Inflammatory macrophage (primary cell): Measurements from ENCODE around the gene ZNF763.
"Not testable (repeated sequence)": the region's sequence is repeated elsewhere in the genome, so short reads cannot be mapped to it uniquely, and the experiment has no call there.

Experiments
- DNase-seq, 2 donors: peaks; one replicate each; pipeline ENCODE4 v3.0.0-alpha.2; 2020 to 2022

The ZNF763 gene

GRCh38 chr19:11973019-11973810 is 8.4 kb downstream of the ZNF763 start:
- no peak for DNase-seq

GRCh38 chr19:11978492-11979100 is 13.8 kb downstream of the ZNF763 start:
- DNase-seq: no peak

- no peak for DNase-seq
These were observed 14.7 kb downstream of the ZNF763 start for GRCh38 chr19:11979527-11979926.

GRCh38 chr19:11982526-11982925 is 17.7 kb downstream of the ZNF763 start:
- no peak for DNase-seq

- no peak for DNase-seq
These were observed 20.1 kb downstream of the ZNF763 start for GRCh38 chr19:11984986-11985385.

GRCh38 chr19:11986754-11987153 is 21.9 kb downstream of the ZNF763 start:
- no peak for DNase-seq

GRCh38 chr19:11987405-11988281 is 22.8 kb downstream of the ZNF763 start:
- peak; percentile 98 for DNase-seq

GRCh38 chr19:11989112-11989456 is 24.2 kb downstream of the ZNF763 start:
- no peak for DNase-seq

- not testable (repeated sequence) for DNase-seq
These were observed 27.1 kb downstream of the ZNF763 start for GRCh38 chr19:11991921-11992320.

- DNase-seq: no peak
These were observed 30.3 kb downstream of the ZNF763 start for GRCh38 chr19:11995174-11995573.

- no peak for DNase-seq
These were observed 35.5 kb downstream of the ZNF763 start for GRCh38 chr19:12000152-12000981.

- DNase-seq: no peak
These were observed 50.3 kb downstream of the ZNF763 start for GRCh38 chr19:12015015-12015752.

GRCh38 chr19:12015753-12016116 is 50.9 kb downstream of the ZNF763 start:
- DNase-seq: no peak
